H1 (cell line): ENCODE results near the gene ACSL3. TPM values are rescaled to one million over a fixed set of nuclear protein-coding genes. Genes with fewer than 3 reads are reported as not detected.

Source experiments
- CTCF ChIA-PET: fragments of 300-600 bp; sonication (Branson Sonifier 250); formaldehyde crosslinking; loops from one replicate; lab custom pipeline; 2021; ENCODE audit not compliant: partially characterized antibody; lab: Charles Lee
- POLR2A ChIA-PET: fragments of 300-600 bp; sonication (Branson Sonifier 250); formaldehyde crosslinking; loops from one replicate; lab custom pipeline; 2021; ENCODE audit warnings: inconsistent platforms; ENCODE audit not compliant: partially characterized antibody; lab: Charles Lee
- DNase-seq, 2 experiments: peaks; one replicate each; pipeline versions ENCODE4 v3.0.0 to v3.0.0-alpha.2; 2010 to 2022; ENCODE audit warnings: low spot score in 2 of 2, low read depth in 1 of 2, mixed read lengths in 1 of 2
- FAIRE-seq: peaks from 2 replicates; lab custom pipeline; 2011; peaks lifted over from hg19 to GRCh38; lab: Jason Lieb, UNC
- H2AFZ ChIP-seq: 2 replicates; pipeline ENCODE4 v1.8.1; 2012; ENCODE audit warnings: low read length, inconsistent platforms
- H2AK5ac ChIP-seq: 2 replicates; pipeline ENCODE4 v1.6.1; 2013; ENCODE audit warnings: low read depth, low read length
- H2BK120ac ChIP-seq: replicated peaks from 2 replicates; pipeline ENCODE3; 2013; ENCODE audit warnings: low read depth, low read length, inconsistent platforms
- H2BK12ac ChIP-seq: 2 replicates; pipeline ENCODE4 v1.6.1; 2013; ENCODE audit warnings: low read depth, low read length
- H2BK15ac ChIP-seq: 2 replicates; pipeline ENCODE4 v1.6.1; 2013; ENCODE audit warnings: low read length
- H2BK20ac ChIP-seq: 2 replicates; pipeline ENCODE4 v1.6.1; 2013; ENCODE audit warnings: low read length
- H2BK5ac ChIP-seq: 2 replicates; pipeline ENCODE4 v1.6.1; 2013; ENCODE audit warnings: low read depth, low read length
- H3K14ac ChIP-seq: 2 replicates; pipeline ENCODE4 v1.6.1; 2013; ENCODE audit warnings: inconsistent platforms; ENCODE audit not compliant: insufficient read length
- H3K18ac ChIP-seq: 2 replicates; pipeline ENCODE4 v1.6.1; 2013; ENCODE audit warnings: low read length; ENCODE audit errors: extremely low read depth
- H3K23ac ChIP-seq: 2 replicates; pipeline ENCODE4 v1.6.1; 2013; ENCODE audit warnings: inconsistent platforms; ENCODE audit not compliant: insufficient read length
- H3K23me2 ChIP-seq: 2 replicates; pipeline ENCODE4 v1.6.1; 2013; ENCODE audit warnings: low read depth, low read length
- H3K27ac ChIP-seq: 2 replicates; pipeline ENCODE4 v1.6.1; 2011; ENCODE audit warnings: low read depth, low read length, inconsistent platforms
- H3K27me3 ChIP-seq, 4 experiments: replicated peaks in 1 of 4; 1 replicate in 1 of 4; 2 replicates in 3 of 4; pipeline versions ENCODE4 v1.6.1 to v1.8.1; 2011 to 2013; ENCODE audit warnings: low read length in 3 of 4, mild to moderate bottlenecking in 3 of 4, inconsistent platforms in 2 of 4, mixed read lengths in 2 of 4, moderate library complexity in 1 of 4; ENCODE audit not compliant: control insufficient read depth in 3 of 4, insufficient read depth in 3 of 4; ENCODE audit errors: extremely low read depth in 1 of 4
- H3K36me3 ChIP-seq, 4 experiments: 2 replicates each; pipeline versions ENCODE4 v1.6.1 to v1.8.1; 2011 to 2013; ENCODE audit warnings: mild to moderate bottlenecking in 4 of 4, low read length in 3 of 4, moderate library complexity in 2 of 4, control low read depth in 1 of 4, inconsistent platforms in 1 of 4; ENCODE audit not compliant: insufficient read depth in 4 of 4, control insufficient read depth in 2 of 4
- H3K4ac ChIP-seq: replicated peaks from 2 replicates; pipeline ENCODE3; 2013; ENCODE audit warnings: low read length, low read depth, mixed read lengths, inconsistent platforms; ENCODE audit not compliant: insufficient read length
- H3K4me1 ChIP-seq, 4 experiments: replicated peaks in 1 of 4; 1 replicate in 1 of 4; 2 replicates in 3 of 4; pipeline versions ENCODE4 v1.6.1 to v1.8.1; 2011 to 2013; ENCODE audit warnings: low read length in 3 of 4, inconsistent platforms in 2 of 4, mixed read lengths in 1 of 4; ENCODE audit not compliant: insufficient read depth in 4 of 4, control insufficient read depth in 3 of 4
- H3K4me2 ChIP-seq, 2 experiments: 2 replicates each; pipeline versions ENCODE4 v1.6.1 to v1.8.1; 2011 to 2013; ENCODE audit warnings: low read depth in 2 of 2, low read length in 2 of 2, control low read depth in 1 of 2, inconsistent platforms in 1 of 2, mild to moderate bottlenecking in 1 of 2; ENCODE audit not compliant: insufficient read depth in 1 of 2
- H3K4me3 ChIP-seq, 4 experiments: fragments of 200-600, 300-600 bp in 1 of 4; sonication (generic), shearing (Covaris generic), sonication (Bioruptor Twin) in 1 of 4; 2 replicates each; pipeline versions ENCODE4 v1.5.1 to v1.8.1; 2011 to 2016; ENCODE audit warnings: low read length in 4 of 4, low read depth in 3 of 4, control low read depth in 2 of 4, inconsistent platforms in 2 of 4, mild to moderate bottlenecking in 2 of 4, mixed read lengths in 1 of 4, moderate library complexity in 1 of 4; ENCODE audit not compliant: insufficient read depth in 2 of 4; ENCODE audit errors: extremely low read depth in 1 of 4
- H3K56ac ChIP-seq: replicated peaks from 2 replicates; pipeline ENCODE3; 2013; ENCODE audit warnings: low read depth, mild to moderate bottlenecking, mixed read lengths, low read length, inconsistent platforms; ENCODE audit not compliant: insufficient read length
- H3K79me1 ChIP-seq: 2 replicates; pipeline ENCODE4 v1.6.1; 2013; ENCODE audit warnings: low read depth, low read length, control low read depth
- H3K79me2 ChIP-seq, 2 experiments: 2 replicates each; pipeline versions ENCODE4 v1.6.1 to v1.8.1; 2012 to 2013; ENCODE audit warnings: low read length in 2 of 2, mild to moderate bottlenecking in 2 of 2, inconsistent platforms in 1 of 2; ENCODE audit not compliant: insufficient read depth in 2 of 2, control insufficient read depth in 1 of 2
- H3K9ac ChIP-seq, 4 experiments: replicated peaks in 1 of 4; 1 replicate in 1 of 4; 2 replicates in 3 of 4; pipeline versions ENCODE4 v1.6.1 to v1.8.1; 2011 to 2013; ENCODE audit warnings: low read depth in 3 of 4, low read length in 3 of 4, control low read depth in 2 of 4, mild to moderate bottlenecking in 2 of 4, moderate library complexity in 2 of 4, inconsistent platforms in 1 of 4; ENCODE audit errors: extremely low read depth in 1 of 4
- H3K9me3 ChIP-seq, 2 experiments: 2 replicates each; pipeline versions ENCODE4 v1.6.1 to v1.8.1; 2012 to 2013; ENCODE audit warnings: mild to moderate bottlenecking in 2 of 2, moderate library complexity in 2 of 2, control low read depth in 1 of 2, inconsistent platforms in 1 of 2, low read depth in 1 of 2, low read length in 1 of 2, mixed read lengths in 1 of 2; ENCODE audit not compliant: insufficient read depth in 2 of 2
- H4K20me1 ChIP-seq, 2 experiments: replicated peaks in 1 of 2; 2 replicates each; pipeline versions ENCODE3 to v1.8.1; 2011 to 2013; ENCODE audit warnings: inconsistent platforms in 2 of 2, low read length in 2 of 2, mild to moderate bottlenecking in 1 of 2; ENCODE audit not compliant: insufficient read depth in 2 of 2, control insufficient read depth in 1 of 2
- H4K5ac ChIP-seq: 2 replicates; pipeline ENCODE4 v1.6.1; 2013; ENCODE audit warnings: low read length, low read depth, mixed read lengths, inconsistent platforms; ENCODE audit not compliant: insufficient read length
- H4K8ac ChIP-seq: 2 replicates; pipeline ENCODE4 v1.8.0; 2013; ENCODE audit warnings: mild to moderate bottlenecking, moderate library complexity, low read length, inconsistent platforms; ENCODE audit not compliant: insufficient read depth; ENCODE audit errors: extremely low read depth
- H4K91ac ChIP-seq: replicated peaks from 2 replicates; pipeline ENCODE3; 2013; ENCODE audit warnings: low read length, mixed read lengths, inconsistent platforms; ENCODE audit not compliant: insufficient read length
- BCL11A ChIP-seq, 2 experiments: IDR thresholded peaks; one replicate each; pipeline ENCODE4 v1.6.1; 2011; ENCODE audit warnings: low read depth in 2 of 2, low read length in 2 of 2, mild to moderate bottlenecking in 2 of 2
- FOSL1 ChIP-seq: IDR thresholded peaks from 2 replicates; pipeline ENCODE4 v1.6.1; 2011; ENCODE audit warnings: mild to moderate bottlenecking, low read depth, low read length, moderate library complexity; ENCODE audit not compliant: insufficient read depth
- TCF12 ChIP-seq: IDR thresholded peaks from 2 replicates; pipeline ENCODE4 v1.6.1; 2011; ENCODE audit warnings: low read depth, mild to moderate bottlenecking, low read length
- WGBS, 2 experiments: shearing (Covaris generic) in 1 of 2; methylation state at CpG; one replicate each; pipeline versions ENCODE4 v1.1.6 to v1.1.7; 2013 to 2015; ENCODE audit warnings: low lambda C conversion rate in 2 of 2, mixed read lengths in 2 of 2, inconsistent platforms in 1 of 2, low coverage in 1 of 2, missing lambda C conversion rate in 1 of 2; ENCODE audit not compliant: insufficient replicate concordance in 2 of 2, insufficient coverage in 1 of 2, insufficient read length in 1 of 2; ENCODE audit errors: extremely low coverage in 1 of 2, missing lambda C conversion rate in 1 of 2; 5-methylcytosine and 5-hydroxymethylcytosine counted together
- polyA plus RNA-seq, 7 experiments: library from polyadenylated mRNA; depleted of rRNA in 3 of 7; stranded (reverse) in 5 of 7; unstranded in 2 of 7; fragments of >200 nt in 5 of 7; fragments of 200-250 nt in 2 of 7; gene quantifications; 1 replicate in 5 of 7; 2 replicates in 1 of 7; 4 replicates in 1 of 7; pipeline versions ENCODE4 v1.2.1 to v1.2.3, GENCODE V29; 2011 to 2013; ENCODE audit warnings: missing spikeins in 2 of 7, mixed read lengths in 2 of 7
- total RNA-seq: library from RNA; stranded (reverse); fragmentation: NEBNext Ultra II Directional; extraction: Animal tissue kit (Norgen Biotek cat#: 25700); gene quantifications from 2 replicates; pipeline ENCODE4 v1.2.1, GENCODE V29; 2021
- TF ChIP-seq, protein P1 (sequence below): IDR thresholded peaks from 2 replicates; pipeline ENCODE4 v1.6.1; 2011; ENCODE audit warnings: low read length, improper control_type of control experiment

The ACSL3 gene
- total and polyA plus RNA-seq, 2 of the 8 experiments (the other 6 are each of a cell fraction or from before 2014, with no cell fraction given) = 37.5 to 98.1 TPM

- H2BK5ac ChIP-seq = no peak overlapping the region
- H3K14ac ChIP-seq = no peak overlapping the region
- no peak overlapping the region for H2BK20ac ChIP-seq
- H3K4me1 ChIP-seq = peaks cover 0 to 5% (median 2%) of the 10 kb centered on the region in 4 experiments; a peak in 2 of 7 replicates
- no peak overlapping the region for H4K5ac ChIP-seq
- no peak overlapping the region for H2BK12ac ChIP-seq
- H2AK5ac ChIP-seq = no peak overlapping the region
- H3K79me1 ChIP-seq = no peaks in the 10 kb centered on the region
- no peak overlapping the region for H2BK15ac ChIP-seq
- H2BK120ac ChIP-seq = no peak overlapping the region
- H2AFZ ChIP-seq = no peak overlapping the region
- WGBS, 2 experiments = 95% methylated on average over 11 of the region's 11 CpGs; no CpG with 5 or more reads in 1 of the 2 experiments
- H3K18ac ChIP-seq = no peak overlapping the region
- no peaks in the 10 kb centered on the region for H3K27me3 ChIP-seq
- no peaks in the 10 kb centered on the region for H3K79me2 ChIP-seq
- H4K91ac ChIP-seq = no peak overlapping the region
- FAIRE-seq (no peak), DNase-seq (no peak)
- no peak overlapping the region for H3K56ac ChIP-seq
- ChIA-PET CTCF (interaction anchor here (0.5 to 1.2 kb wide), 3 partner anchors 51 to 147 kb away, joined by 3 read pairs; no protein-coding TSS in a partner anchor), POLR2A (no interaction called here)
- H3K4me2 ChIP-seq = no peak overlapping the region
- no peak overlapping the region for H3K9ac ChIP-seq
- H3K36me3 ChIP-seq = no peaks in the 10 kb centered on the region
- no peaks in the 10 kb centered on the region for H3K23me2 ChIP-seq
- no peak overlapping the region for H3K4ac ChIP-seq
- no peak overlapping the region for H3K23ac ChIP-seq
- no peak for TF ChIP-seq BCL11A (IDR thresholded peaks at IDR 0.05; ENCODE audit: low read depth in 2 of 2, low read length in 2 of 2)
- TF ChIP-seq TCF12 = no peak
- TF ChIP-seq, protein P1, sequence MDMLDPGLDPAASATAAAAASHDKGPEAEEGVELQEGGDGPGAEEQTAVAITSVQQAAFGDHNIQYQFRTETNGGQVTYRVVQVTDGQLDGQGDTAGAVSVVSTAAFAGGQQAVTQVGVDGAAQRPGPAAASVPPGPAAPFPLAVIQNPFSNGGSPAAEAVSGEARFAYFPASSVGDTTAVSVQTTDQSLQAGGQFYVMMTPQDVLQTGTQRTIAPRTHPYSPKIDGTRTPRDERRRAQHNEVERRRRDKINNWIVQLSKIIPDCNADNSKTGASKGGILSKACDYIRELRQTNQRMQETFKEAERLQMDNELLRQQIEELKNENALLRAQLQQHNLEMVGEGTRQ = no peak
- no peak for TF ChIP-seq FOSL1
- no peak overlapping the region for H3K27ac ChIP-seq
- no peak overlapping the region for H4K8ac ChIP-seq
- H4K20me1 ChIP-seq = no peaks in the 10 kb centered on the region
- no peak overlapping the region for H3K4me3 ChIP-seq
- H3K9me3 ChIP-seq = no peaks in the 10 kb centered on the region
Observed at GRCh38 chr2:222854773-222855700, 5.8 kb upstream of the ACSL3 start.
